ENCODE results near the gene XYLB.

The XYLB gene

DNA sequence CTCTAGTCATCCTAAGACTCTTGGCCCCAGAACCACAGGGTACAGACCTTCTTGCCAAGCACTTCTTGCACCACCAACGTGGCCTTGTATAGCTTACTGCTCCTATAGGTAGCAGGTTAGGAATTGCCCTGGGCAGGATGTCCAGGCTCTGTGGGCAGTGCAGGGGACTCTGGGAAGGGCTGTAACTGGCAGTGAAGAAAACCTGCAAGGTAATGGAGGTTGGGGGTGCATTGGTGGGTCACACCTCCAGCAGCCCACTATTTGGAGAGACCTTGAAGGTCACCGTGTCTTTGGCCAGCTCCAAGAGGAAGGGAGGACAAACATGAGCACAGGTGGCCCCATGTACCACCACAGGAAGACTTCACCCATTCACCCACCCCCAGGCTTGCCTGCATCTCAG, 21.3 kb upstream of the XYLB start:
- no peak for DNase-seq

DNA sequence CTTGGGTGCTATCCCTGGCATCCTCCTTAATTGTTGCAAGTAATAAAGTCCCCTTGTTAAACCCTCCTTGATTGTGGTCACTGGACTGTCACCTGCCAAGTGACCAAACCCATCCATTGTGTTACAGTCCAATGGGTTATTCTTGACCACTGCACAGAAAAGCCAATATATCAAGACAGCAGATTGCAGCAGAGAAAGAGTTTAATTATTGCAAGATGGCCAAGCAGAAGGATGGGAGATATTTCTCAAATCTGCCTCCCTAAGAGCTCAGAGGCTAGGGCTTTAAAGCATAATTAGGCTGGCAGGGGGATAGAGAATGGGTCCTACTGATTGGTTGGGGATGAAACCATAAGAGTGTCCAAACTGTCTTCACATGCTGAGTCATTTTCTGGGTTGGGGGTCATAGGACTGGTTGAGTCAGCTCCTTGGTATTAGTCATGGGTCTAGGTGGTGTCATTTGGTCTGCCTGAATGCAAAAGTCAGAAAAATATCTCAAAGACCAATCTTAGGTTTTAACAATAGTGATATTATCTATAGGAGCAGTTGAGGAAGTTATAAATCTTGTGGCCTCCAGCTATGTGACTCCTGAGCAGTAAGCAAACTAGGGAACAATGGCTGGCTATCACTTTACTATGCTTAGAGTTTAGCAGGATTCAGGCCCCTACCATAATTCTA, 19.1 kb upstream of the XYLB start:
- peak; percentile 46 for DNase-seq

DNA sequence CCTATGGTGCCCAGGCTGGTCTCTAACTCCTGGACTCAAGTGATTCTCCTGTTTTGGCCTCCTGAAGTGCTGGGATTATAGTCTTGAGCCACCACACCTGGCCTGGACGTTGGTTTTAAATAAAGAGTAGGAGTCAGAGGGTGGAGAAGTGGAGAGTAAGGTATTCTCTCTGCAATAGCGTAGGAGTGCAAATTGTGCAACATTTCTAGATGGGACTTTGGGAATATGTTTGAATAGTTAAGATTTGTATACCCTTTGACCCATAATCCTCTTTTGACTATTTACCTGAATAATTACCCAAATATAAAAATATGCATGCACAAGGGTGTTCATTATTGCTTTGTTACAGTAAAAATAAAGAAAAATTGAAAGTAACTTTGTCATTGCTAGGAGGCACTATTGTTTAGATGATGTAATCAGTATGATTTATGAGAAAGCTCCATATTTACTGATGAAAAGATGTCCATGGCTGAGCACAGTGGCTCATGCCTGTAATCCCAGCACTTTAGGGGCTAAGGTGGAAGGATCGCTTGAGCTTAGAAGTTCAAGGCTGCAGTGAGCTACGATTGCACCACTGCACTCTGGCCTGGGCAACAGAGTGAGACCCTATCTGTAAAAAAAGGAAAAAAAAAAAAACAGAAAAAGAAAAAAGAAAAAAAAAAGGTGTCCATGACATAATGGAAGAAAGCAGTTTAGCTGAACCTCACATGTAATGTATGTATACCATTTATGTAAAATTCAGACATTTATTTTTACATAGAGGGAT, 15.1 kb upstream of the XYLB start:
- DNase-seq, result peak; percentile 12

DNA sequence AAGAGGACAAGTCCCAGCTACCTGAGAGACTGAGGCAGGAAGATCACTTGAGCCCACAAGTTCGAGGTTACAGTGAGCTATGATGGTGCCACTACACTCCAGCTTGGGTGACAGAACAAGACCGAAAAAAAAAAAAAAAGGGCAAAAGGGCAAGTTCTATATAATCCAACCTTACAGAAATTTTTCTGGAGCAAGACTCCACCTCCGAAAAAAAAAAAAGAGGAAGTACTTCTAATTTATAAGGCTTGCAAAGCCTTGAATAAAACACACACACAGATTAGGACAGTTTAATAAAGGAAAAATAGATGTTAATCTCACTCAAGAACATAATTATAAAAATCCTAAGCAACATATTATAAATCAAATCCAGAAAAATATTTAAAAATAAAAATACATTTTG, 14.4 kb upstream of the XYLB start:
- DNase-seq, result peak; percentile 80

DNA sequence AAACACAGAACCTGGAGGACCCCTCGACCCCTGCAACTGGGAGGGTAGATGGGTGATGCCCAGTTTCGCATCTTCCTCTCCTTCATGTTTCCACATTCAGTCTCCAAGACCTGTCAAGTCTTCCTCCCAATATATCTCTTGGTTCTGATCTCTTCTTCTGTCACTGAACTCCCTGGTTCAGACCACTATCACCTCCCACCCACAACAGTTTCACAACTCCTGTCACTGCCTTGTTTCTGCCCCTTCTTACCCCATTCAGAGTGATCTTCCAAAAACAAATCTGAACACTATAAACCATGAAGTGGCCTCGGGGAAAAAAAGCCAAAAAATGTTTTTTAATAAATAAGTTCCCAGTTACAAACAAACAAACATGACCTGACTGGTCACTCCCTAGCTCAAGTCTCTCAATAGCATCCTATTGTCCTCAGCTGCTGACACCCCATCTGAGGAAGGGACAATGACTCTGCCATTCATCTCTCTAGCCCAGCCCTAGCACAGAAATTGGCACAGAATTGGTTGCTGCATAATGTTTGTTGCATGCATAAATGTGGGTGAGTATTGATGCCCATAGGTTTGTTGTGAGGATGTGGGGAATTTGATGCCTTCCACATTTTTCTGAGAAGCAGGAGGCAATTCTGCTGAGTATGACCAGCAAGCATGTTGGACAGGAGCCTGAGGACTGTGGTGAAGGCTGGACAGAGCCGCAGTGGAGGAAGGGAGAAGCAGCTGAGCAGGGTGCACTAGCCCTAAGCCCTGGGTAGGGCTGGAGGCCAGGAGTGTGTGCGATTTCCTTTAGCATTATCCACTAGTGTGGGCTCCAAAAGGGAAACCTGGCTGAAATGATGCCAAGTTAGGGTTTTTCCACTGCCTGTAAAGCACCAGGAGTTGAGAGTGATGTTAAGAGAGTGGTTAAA, 12.2 kb upstream of the XYLB start:
- no peak for DNase-seq

DNA sequence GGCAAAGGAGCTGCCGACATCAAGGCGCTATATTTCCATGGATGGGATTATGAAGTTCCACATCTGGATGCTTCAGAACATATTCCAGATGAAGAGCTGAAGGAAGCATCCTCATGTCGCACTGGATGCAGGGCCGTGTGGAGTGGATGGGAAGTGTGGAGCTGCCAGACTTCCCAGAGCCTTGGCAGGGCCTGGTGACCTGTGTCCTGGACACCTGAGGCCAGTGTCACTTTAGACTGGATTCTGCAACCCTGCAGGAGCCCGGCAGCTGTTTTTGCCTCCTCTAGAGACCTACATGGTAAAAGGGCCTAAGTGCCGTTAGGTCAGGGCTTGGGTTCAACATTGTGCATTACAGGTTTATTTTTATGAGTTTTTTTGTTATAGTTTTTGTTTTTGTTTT, 11.3 kb upstream of the XYLB start:
- no peak for DNase-seq

DNA sequence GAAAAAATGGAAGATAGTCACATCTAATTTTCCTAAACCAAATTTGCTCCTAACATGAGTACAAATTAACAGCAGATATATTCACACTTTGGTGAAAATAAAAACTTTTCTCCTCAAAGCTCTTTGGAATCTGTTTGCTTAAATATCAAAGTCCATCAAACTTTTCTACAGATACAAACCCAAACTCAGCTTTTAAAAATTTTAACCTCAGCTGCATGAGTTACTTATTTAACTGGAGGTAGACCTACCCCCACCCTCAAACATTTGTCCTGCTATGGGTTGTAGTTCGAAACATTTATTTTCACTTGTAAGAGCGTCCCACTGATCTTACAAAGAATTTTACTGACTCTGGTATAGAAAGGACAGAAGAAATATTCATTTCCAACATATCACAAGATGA, 8.9 kb upstream of the XYLB start:
- no peak for DNase-seq

DNA sequence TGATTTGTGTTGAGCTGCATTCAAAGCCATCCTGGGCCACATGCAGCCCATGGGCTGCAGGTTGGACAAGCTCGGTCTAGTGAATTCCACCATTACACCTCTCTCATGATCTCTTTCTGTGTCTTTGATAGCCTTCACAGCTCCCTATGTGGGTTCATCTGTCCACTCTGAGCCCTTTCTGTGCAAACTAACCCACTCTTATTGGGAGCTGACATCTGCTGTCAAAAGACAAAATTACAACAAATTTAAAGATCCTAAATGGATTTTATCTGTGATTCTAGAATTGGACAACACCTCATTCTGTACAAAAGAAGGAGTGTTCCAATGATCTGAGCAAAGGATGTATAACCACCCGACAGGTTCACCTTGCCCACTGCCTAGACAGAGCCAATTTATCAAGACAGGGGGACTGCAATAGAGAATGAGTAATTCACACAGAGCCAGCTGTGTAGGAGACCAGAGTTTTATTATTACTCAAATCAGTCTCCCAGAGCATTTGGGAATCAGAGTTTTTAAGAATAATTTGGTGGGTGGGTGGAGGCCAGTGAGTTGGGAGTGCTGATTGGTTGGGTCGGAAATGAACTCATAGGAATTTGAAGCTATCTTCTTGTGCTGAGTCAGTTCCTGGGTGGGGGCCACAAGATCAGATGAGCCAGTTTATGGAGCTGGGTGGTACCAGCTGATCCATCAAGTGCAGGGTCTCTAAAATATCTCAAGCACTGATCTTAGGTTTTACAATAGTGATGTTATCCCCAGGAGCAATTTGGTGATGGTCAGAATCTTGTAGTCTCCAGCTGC, 2.6 kb upstream of the XYLB start:
- DNase-seq, result peak; percentile 37

DNA sequence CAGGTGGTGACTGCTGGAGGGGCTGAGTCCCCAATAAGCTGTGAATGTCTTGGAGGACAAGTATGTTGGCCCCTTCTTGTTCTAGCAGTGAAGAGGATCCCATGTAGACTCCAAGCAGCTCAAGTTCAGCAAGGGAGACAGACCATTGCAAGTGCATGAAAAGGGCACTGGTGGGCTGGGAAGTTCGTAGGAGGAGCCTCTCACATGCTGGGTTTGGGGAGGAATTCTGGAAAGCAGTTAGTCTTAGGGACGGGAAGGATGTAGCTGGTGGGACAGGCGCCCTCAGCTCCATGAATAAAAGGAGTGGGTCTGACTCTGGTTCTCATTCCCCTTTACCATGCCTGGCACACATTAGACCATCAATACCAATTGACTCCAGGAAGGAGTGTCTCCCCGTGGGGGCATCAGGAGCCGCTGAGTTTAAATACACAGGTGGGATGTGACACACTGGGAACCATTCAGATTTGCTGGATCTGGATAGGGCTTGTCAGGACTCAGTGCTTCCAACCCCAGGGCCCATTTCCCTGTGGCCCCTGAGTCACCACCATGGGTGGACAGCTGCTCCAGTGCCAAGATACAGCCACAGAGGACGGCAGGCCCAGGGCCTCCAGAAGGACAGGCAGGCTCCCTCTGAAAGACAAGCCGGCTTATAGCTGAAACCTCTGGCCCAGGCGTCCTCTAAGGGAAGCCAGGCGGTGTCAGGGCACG, 552 bp upstream of the XYLB start:
- DNase-seq, result no peak

DNA sequence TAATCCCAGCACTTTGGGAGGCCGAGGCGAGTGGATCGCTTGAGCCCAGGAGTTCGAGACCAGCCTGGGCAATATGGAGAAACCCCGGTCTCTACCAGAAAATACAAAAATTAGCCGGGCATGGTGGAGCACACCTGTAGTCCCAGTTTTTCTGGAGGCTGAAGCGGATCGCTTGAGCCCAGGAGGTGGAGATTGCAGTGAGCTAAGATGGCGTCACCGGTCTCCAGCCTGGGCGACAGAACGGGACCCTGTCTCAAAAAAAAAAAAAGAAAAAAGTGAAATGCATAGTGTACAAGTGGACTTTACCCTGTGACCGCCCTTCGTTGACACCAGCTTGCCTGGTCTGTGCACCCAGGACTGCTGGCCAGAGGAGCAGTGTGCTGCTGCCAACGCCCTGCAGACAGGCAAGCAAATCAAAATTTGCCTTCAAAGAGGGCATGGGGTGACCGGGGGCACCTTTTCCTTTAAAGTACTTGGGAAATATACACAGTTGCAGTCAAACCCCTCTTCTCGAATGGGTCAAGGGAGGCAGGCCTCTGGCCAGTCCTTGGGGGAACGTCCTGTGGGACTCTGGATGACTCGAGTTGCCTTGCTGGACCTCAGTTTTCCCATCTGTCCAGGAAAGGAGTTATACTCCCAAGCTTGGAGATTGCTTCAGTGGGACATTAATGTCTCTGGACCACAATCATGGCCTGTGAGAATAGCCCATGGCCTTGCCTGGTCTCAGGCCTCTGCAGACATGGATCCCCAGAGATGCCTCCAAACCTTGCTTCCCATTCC, 1.0 kb downstream of the XYLB start:
- DNase-seq, result no peak

DNA sequence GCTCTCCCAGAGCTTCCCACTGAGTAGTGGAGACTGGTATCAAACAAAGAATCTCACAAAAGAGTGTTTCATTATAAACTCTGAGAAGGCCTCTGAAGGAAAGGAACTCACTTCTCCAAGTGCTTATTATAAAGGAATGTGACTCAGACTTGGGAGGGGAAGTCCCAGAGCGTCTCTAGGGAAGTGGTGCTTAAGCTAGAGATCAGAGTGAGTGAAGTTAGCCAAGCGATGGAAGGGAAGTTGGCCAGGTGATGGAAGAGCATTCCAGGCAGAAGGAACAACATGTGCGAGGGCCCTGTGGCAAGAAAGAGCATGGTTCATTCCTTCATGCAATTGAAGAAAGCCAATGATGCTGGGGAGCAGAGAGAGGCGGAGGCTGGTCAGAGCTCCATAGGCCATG, 2.3 kb downstream of the XYLB start:
- peak; percentile 84 for DNase-seq

DNA sequence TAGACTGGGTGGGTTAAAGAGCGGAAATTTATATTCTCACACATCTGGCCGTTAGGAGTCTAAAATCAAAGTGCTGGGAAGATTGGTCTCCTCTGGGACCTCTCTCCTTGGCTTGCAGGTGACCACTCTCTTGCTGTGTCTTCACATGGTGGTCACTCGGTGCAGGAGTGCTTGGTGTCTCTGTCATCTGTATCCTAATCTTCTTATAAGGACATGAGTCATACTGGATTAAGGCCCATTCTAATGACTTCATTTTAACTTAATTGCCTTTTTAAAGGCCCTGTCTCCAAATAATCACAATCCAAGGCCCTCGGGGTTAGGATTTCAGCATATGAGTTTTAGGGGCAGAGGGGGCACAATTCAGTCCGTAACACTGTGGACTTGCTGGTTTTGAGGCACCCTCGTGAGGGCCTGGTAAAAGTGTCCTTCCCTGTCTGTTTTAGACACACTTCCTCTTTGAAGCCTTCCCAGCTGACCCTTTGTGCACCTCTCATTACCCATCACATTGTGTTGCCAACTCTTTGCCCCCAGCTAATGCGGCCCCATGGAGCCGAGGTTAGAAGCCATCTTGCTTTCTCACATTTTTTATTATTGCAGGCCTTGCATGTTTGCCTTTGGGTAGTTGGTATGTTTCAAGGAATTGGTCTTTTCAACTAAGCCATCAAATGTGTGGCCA, 3.2 kb downstream of the XYLB start:
- DNase-seq, result no peak

DNA sequence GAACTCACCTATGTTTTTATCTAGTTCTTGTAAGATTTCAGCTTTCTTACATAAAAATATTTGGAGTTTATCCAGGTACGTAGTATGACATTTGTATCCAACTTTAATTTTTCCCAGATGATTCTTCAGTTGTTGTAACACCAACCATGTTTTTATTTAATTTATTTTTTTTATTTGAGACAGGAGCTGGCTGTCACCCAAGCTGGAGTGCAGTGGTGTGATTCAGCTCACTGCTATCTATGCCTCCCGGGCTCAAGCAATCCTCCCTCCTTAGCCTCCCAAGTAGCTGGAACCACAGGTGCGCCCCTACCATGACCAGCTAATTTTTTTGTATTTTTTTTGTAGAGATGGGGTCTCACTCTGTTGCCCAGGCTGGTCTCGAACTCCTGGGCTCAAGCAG, 6.6 kb downstream of the XYLB start:
- no peak for DNase-seq

DNA sequence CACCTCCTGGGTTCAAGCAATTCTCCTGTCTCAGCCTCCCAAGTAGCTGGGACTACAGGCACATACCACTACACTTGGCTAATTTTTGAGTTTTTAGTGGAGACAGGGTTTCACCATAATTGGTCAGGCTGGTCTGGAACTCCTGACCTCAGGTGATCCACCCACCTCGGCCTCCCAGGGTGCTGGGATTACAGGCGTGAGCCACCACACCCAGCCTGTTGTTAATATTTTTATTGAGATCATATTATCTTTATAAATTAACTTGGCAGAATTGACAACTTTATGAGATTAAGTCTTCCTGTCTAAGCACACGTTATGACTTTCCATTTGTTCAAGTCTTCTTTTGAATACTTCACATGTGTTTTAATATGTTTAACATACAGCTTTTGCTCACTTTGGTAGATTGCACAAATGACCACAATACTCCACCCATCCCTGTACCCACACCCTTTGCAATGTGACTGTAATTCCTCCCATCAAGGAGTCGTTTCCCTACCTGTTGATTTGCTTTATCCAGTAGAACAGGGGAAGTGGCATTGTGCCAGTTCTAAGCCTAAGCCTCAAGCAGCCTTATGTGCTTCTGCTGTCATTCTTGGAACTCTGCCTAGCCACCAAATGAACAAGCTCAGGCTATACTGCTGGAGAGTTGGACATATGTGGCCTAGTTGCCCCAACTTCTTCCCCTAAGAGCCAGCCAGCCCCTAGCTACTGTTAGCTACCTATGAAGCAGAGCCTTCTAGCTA, 8.2 kb downstream of the XYLB start:
- peak; percentile 42 for DNase-seq

DNA sequence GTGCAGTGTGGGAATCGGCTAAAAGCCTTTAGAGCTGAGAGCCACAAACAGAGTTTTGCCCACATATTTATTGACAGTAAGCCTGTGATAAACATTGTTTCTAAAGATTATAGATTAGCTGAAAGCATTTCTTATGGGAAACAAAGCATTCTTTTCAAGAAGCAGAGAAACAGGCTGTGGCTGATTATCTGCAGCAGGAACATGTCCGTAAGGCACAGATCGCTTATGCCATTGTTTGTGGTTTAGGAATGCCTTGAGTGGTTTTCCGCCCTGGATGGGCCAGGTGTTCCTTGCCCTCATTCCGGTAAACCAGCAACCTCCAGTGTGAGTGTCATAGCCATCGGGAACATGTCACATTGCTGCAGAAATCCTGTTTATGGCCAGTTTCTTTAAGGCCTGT, 12.5 kb downstream of the XYLB start:
- DNase-seq, result no peak

DNA sequence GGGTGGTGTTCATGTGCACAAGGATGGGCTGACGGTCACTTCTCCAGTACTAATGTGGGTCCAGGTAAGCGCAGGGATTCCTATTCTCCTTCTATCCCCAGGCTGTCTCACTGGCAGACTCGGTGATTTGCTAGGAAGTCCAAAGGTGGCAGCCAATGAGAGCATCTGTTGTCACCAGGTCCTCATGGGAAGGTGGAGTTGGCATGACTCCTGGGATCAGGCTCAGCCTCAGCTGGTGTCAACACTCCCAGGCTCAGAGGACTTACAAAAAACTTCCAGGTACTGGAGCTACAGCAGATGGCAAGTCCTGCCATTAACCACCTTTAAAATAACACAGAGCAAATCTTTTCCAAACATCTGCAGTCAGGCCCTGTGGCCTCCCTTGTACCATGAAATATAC, 13.8 kb downstream of the XYLB start:
- no peak for DNase-seq

DNA sequence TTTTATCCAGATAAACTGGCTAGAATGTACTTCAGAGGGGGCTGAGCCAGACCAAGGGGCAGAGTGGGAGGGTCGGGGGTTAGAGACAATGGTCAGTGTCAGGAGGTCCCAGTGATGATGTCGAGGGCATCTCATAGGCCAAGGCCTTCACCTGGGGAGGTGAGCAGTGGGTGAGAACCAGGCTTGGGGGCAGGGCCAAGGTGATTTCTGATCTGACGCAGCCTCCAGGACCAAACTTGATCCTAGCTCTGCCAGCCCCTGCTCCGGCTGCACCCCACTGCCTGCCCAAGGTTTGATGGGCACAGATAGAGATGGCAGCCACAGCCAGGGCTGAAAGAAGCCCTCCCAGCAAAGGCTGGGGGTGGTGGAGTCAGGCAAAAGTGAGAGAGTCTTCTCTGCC, 14.9 kb downstream of the XYLB start:
- DNase-seq, result no peak

DNA sequence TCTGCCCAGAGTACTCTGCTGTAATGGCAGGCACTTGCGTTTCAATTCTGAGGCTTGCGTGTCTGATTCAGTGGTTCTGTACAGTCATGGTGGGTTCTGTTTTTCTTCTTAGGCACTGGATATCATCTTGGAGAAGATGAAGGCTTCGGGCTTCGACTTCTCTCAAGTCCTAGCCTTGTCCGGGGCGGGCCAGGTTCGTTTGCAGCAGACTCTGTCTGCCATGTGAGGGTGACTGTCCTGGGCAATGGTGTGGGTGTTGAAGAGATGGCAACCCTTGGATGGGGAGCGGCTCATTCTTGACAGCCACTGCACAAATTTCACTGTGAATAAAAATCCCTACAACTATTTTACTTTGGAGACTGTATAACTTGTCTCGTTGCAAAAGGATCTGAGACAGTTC, 16.2 kb downstream of the XYLB start:
- no peak for DNase-seq

DNA sequence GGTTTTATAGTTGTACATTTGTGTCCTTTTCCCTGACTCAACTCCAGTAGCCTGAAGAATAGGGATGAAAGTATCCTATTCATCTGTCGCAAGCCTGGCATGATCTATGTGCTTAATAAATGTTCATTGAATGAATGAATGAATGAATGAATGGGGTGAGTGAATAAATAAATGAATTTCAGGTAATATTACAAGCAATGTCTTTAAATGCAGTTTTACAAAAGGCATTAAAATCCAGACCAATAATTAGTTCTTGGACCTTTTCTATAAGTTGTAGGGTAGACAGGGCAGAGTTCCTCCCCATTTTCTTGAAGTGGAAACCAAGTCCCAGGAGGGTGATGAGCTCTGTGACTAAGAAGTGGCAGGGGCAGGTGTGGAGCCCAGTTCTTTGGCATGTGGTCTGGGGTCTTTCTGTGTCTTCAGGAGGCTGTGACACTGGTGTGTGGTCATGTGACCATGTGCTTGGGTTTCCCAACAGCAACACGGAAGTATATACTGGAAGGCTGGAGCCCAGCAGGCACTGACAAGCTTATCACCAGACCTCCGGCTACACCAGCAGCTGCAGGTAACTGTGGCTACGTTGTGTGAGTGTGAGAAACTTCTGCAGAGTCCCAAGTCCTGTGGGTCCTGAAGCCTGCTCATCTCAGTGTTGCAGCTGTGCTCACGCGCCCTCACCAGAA, 18.3 kb downstream of the XYLB start:
- no peak for DNase-seq
